Breast epithelium (tissue), 3 donors: ENCODE results near the gene DHRS11.

Source experiments
- CTCF ChIP-seq, 3 donors: fragments of 450-650 bp; IDR thresholded peaks; one replicate each; pipeline ENCODE4 v1.5.1; 2016 to 2017; ENCODE audit warnings: antibody characterized with exemption in 3 of 3, mild to moderate bottlenecking in 3 of 3, moderate library complexity in 3 of 3
- POLR2A ChIP-seq: fragments of 450-650 bp; IDR thresholded peaks from one replicate; pipeline ENCODE4 v1.6.1; 2016; ENCODE audit warnings: antibody characterized with exemption, mild to moderate bottlenecking, moderate library complexity
- POLR2AphosphoS5 ChIP-seq, 3 donors: sonication (generic); formaldehyde crosslinking; IDR thresholded peaks; one replicate each; pipeline ENCODE4 v1.6.1; 2017; ENCODE audit warnings: antibody characterized with exemption in 3 of 3

- TF ChIP-seq CTCF (IDR thresholded peaks at IDR 0.05) = no peak
- no peak for TF ChIP-seq POLR2A
- no peak for TF ChIP-seq POLR2AphosphoS5 (IDR thresholded peaks at IDR 0.05)
Observed at GRCh38 chr17:36602030-36602748, 10.5 kb downstream of the DHRS11 start.
